ENCODE data around the gene CACNA1F. TPM values are rescaled to one million over a fixed set of nuclear protein-coding genes. Genes with fewer than 3 reads are reported as not detected.

Gene CACNA1F
- total RNA-seq, 4 donors from 2014 or later = under 0.01 to 0.42 (median 0.06) TPM

DNA sequence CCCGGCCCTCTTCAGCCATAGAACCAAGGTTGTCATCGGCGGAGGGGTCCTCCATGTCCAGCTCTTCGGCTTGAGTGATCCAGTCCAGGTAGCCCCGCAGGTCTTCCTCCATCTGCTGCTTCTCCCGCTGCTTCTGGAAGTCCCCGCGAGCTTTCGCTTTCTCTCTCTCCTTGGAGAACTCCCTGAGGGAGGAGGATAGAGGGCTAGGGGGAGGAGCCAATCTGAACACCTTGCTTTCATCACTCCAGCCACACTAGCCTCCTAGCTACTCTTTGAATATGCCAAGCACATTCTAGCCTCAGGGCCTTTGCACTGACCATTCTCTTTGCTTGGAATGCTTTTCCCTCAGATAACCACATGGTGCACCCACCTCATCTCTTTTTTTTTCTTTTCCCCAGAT is 6.2 kb downstream of the CACNA1F start:
- 93% methylated on average over 5 of the region's 9 CpGs for WGBS
- Histone ChIP-seq H3K4me3 (no peak overlapping the region), H3K27me3 (peaks cover 0 to 18% (median 3%) of the 10 kb centered on the region in 4 donors), H3K9me3 (no peaks in the 10 kb centered on the region), H3K4me1 (peaks cover 0 to 8% (median 4%) of the 10 kb centered on the region in 4 donors), H3K27ac (replicated peaks in 1 of 4) (no peak overlapping the region), H3K36me3 (no peaks in the 10 kb centered on the region)
- intact Hi-C loops (cut with DNase I) = no loop called here
- DNase-seq (ENCODE audit: extremely low spot score) = no peak
- no peak for TF ChIP-seq POLR2A (IDR thresholded peaks at IDR 0.05; ENCODE audit: low read depth)
- TF ChIP-seq POLR2AphosphoS5 (IDR thresholded peaks at IDR 0.05) = no peak
- TF ChIP-seq, protein P1, sequence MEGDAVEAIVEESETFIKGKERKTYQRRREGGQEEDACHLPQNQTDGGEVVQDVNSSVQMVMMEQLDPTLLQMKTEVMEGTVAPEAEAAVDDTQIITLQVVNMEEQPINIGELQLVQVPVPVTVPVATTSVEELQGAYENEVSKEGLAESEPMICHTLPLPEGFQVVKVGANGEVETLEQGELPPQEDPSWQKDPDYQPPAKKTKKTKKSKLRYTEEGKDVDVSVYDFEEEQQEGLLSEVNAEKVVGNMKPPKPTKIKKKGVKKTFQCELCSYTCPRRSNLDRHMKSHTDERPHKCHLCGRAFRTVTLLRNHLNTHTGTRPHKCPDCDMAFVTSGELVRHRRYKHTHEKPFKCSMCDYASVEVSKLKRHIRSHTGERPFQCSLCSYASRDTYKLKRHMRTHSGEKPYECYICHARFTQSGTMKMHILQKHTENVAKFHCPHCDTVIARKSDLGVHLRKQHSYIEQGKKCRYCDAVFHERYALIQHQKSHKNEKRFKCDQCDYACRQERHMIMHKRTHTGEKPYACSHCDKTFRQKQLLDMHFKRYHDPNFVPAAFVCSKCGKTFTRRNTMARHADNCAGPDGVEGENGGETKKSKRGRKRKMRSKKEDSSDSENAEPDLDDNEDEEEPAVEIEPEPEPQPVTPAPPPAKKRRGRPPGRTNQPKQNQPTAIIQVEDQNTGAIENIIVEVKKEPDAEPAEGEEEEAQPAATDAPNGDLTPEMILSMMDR (IDR thresholded peaks at IDR 0.05) = no peak
- no peak for TF ChIP-seq EP300 (IDR thresholded peaks at IDR 0.05)

DNA sequence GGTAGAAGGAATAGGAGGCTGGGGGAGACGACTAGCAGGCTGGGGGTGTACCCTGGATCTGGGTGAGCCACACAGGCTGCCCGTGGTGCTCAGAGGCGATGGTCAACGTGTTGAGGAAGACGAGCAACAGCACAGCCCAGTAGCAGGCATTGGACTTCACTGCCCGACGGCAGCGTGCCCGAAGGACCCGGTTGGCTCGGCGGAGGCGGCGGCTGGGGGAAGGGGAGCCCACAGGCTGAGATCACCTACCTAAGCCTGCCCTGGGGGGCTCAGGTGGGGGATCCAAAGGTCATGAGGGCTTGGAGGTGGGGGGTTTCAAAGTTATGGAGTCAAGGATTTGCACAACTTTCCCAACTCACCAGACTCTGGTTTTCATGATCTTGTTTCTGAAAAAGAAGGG is 7.3 kb downstream of the CACNA1F start:
- no peak overlapping the region for H3K27ac ChIP-seq (replicated peaks in 1 of 4)
- H3K27me3 ChIP-seq = peaks cover 0 to 9% (median 3%) of the 10 kb centered on the region in 4 donors
- DNase-seq (ENCODE audit: extremely low spot score) = no peak
- intact Hi-C loops (cut with DNase I) = no loop called here
- 77% methylated on average over 14 of the region's 14 CpGs for WGBS
- H3K36me3 ChIP-seq = no peaks in the 10 kb centered on the region
- no peaks in the 10 kb centered on the region for H3K9me3 ChIP-seq
- H3K4me1 ChIP-seq = peaks cover 0 to 7% (median 4%) of the 10 kb centered on the region in 4 donors
- H3K4me3 ChIP-seq = no peak overlapping the region
- no peak for TF ChIP-seq EP300 (IDR thresholded peaks at IDR 0.05)
- TF ChIP-seq, protein P1 (IDR thresholded peaks at IDR 0.05) = no peak
- TF ChIP-seq POLR2AphosphoS5 (IDR thresholded peaks at IDR 0.05) = no peak
- TF ChIP-seq POLR2A (IDR thresholded peaks at IDR 0.05; ENCODE audit: low read depth) = no peak

DNA sequence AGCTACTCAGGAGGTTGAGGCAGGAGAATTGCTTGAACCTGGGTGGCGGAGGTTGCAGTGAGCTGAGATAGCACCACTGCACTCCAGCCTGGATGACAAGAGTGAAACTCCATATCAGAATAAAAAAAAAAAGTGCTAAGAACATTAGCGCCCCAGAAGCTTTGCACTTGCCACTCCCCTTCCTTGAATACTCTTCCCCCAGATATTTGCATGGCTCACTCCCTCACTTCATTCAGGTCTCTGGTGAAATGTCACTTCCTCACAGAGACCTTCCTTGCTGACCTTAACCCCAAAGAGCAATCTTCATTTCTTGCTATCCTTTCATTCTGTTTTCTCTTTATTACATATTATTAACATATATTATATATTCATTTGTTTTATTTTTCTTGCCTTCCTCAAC is 11.3 kb downstream of the CACNA1F start:
- peaks cover 0 to 6% (median 0%) of the 10 kb centered on the region in 4 donors for H3K27me3 ChIP-seq
- H3K36me3 ChIP-seq = no peaks in the 10 kb centered on the region
- WGBS = 76% methylated on average over 2 of the region's 2 CpGs
- H3K4me1 ChIP-seq = no peaks in the 10 kb centered on the region
- intact Hi-C loops (cut with DNase I) = no loop called here
- no peak overlapping the region for H3K27ac ChIP-seq (replicated peaks in 1 of 4)
- H3K9me3 ChIP-seq = no peaks in the 10 kb centered on the region
- TF ChIP-seq, protein P1 (IDR thresholded peaks at IDR 0.05) = no peak
- no peak for TF ChIP-seq POLR2A (IDR thresholded peaks at IDR 0.05; ENCODE audit: low read depth)
- no peak for TF ChIP-seq POLR2AphosphoS5 (IDR thresholded peaks at IDR 0.05)
- no peak for TF ChIP-seq EP300 (IDR thresholded peaks at IDR 0.05)
- no peak overlapping the region for H3K4me3 ChIP-seq
- no peak for DNase-seq (ENCODE audit: extremely low spot score)

DNA sequence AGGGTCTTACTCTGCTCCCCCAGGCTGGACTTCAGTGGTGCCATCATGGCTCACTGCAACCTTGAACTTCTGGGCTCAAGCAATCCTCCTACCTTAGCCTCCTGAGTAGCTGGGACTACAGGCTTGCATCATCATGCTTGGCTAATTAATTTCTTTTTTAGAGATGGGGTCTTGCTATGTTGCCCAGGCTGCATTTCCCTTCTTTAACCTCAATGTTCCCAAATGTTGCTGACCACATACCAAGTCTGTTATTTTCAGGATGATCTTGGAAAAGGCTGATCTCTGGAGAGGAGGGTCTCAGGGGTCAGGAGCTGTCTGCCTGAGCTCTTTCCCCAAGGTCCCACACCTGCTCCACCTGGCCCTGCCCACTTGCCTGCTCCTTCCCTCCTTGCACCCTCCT is 13.0 kb downstream of the CACNA1F start:
- TF ChIP-seq EP300 (IDR thresholded peaks at IDR 0.05) = no peak
- no peak for TF ChIP-seq POLR2A (IDR thresholded peaks at IDR 0.05; ENCODE audit: low read depth)
- TF ChIP-seq, protein P1 (IDR thresholded peaks at IDR 0.05) = no peak
- TF ChIP-seq POLR2AphosphoS5 (IDR thresholded peaks at IDR 0.05) = no peak
- no peaks in the 10 kb centered on the region for H3K36me3 ChIP-seq
- H3K4me1 ChIP-seq = no peaks in the 10 kb centered on the region
- no peak overlapping the region for H3K4me3 ChIP-seq
- H3K9me3 ChIP-seq = no peaks in the 10 kb centered on the region
- intact Hi-C loops (cut with DNase I) = no loop called here
- no peak for DNase-seq (ENCODE audit: extremely low spot score)
- no peak overlapping the region for H3K27ac ChIP-seq (replicated peaks in 1 of 4)
- H3K27me3 ChIP-seq = no peaks in the 10 kb centered on the region

DNA sequence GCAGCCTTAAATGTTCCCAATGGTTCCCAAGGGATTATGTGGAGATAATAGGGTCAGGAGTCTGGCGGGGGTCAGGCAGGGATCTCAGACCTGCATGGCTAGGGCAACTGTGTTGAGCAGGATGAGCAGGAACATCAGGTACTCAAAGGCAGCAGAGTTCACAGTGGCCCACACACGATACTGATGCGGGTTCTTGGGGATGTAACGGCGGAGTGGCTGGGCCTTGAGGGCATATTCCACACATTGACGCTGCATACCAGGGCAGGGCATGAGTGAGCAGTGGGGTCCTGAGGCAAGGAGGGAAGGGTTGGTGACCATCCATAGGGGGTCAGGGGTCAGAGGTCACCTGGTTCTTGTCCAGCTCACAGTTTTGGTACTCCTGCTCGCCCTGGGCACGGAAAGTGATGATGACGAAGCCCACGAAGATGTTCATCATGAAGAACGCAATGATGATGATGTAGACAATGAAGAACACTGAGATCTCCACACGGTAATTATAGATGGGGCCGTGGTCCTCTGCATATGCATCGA is 18.1 kb downstream of the CACNA1F start:
- no peak for TF ChIP-seq EP300 (IDR thresholded peaks at IDR 0.05)
- TF ChIP-seq, protein P1 (IDR thresholded peaks at IDR 0.05) = no peak
- TF ChIP-seq POLR2AphosphoS5 (IDR thresholded peaks at IDR 0.05) = no peak
- no peak for TF ChIP-seq POLR2A (IDR thresholded peaks at IDR 0.05; ENCODE audit: low read depth)
- intact Hi-C loops (cut with DNase I) = no loop called here
- peaks cover 0 to 8% (median 0%) of the 10 kb centered on the region in 4 donors for H3K27me3 ChIP-seq

More for the DNA sequence above, 18.1 kb downstream of the CACNA1F start:
- H3K36me3 ChIP-seq = no peaks in the 10 kb centered on the region
- H3K9me3 ChIP-seq = no peaks in the 10 kb centered on the region
- no peak overlapping the region for H3K27ac ChIP-seq (replicated peaks in 1 of 4)
- no peak for DNase-seq (ENCODE audit: extremely low spot score)
- WGBS = 88% methylated on average over 14 of the region's 14 CpGs
- H3K4me3 ChIP-seq = no peak overlapping the region
- no peaks in the 10 kb centered on the region for H3K4me1 ChIP-seq
